GM12878 (cell line): ENCODE measurements around the gene EYA4.

Experiments used
- CTCF ChIP-seq, 3 experiments: IDR thresholded peaks in 2 of 3; conservative IDR thresholded peaks in 1 of 3; 2 replicates each; pipeline ENCODE4 v1.5.1; 2011; ENCODE audit warnings: low read depth in 3 of 3, low read length in 3 of 3, mild to moderate bottlenecking in 3 of 3, control low read depth in 2 of 3, moderate library complexity in 2 of 3, inconsistent platforms in 1 of 3, mixed read lengths in 1 of 3; ENCODE audit not compliant: control insufficient read depth in 2 of 3, insufficient read depth in 1 of 3; ENCODE audit errors: extremely low read depth in 1 of 3
- EP300 ChIP-seq, 2 experiments: fragments of 150-350 bp in 1 of 2; IDR thresholded peaks; 2 replicates each; pipeline ENCODE4 v1.6.1; 2011 to 2012; ENCODE audit warnings: low read depth in 2 of 2, low read length in 2 of 2, borderline replicate concordance in 1 of 2, improper control_type of control experiment in 1 of 2, inconsistent platforms in 1 of 2; ENCODE audit not compliant: control insufficient read depth in 1 of 2
- FOXM1 ChIP-seq: IDR thresholded peaks from 2 replicates; pipeline ENCODE4 v1.6.1; 2012; ENCODE audit warnings: low read depth, mild to moderate bottlenecking, inconsistent platforms, low read length, moderate library complexity
- GATAD2B ChIP-seq: fragments of 450-650 bp; conservative IDR thresholded peaks from 2 replicates; pipeline ENCODE4 v1.6.1; 2017; ENCODE audit warnings: low read depth, mild to moderate bottlenecking, moderate library complexity
- KDM1A ChIP-seq: fragments of 200-600 bp; sonication (generic); IDR thresholded peaks from 2 replicates; pipeline ENCODE4 v1.6.1; 2016; ENCODE audit warnings: borderline replicate concordance
- MXI1 ChIP-seq: fragments of 150-350 bp; IDR thresholded peaks from 2 replicates; pipeline ENCODE4 v1.6.1; 2011; ENCODE audit warnings: low read depth, mild to moderate bottlenecking, inconsistent platforms, low read length, improper control_type of control experiment
- POLR2A ChIP-seq: IDR thresholded peaks from 2 replicates; pipeline ENCODE4 v1.6.1; 2011; ENCODE audit warnings: low read depth, mild to moderate bottlenecking, low read length
- POLR2AphosphoS5 ChIP-seq: IDR thresholded peaks from 2 replicates; pipeline ENCODE4 v1.6.1; 2011; ENCODE audit warnings: mild to moderate bottlenecking, low read length, inconsistent platforms
- ZNF384 ChIP-seq: IDR thresholded peaks from 2 replicates; pipeline ENCODE4 v1.6.1; 2012; ENCODE audit warnings: low read depth, mild to moderate bottlenecking, low read length, improper control_type of control experiment, borderline replicate concordance
- TF ChIP-seq, protein P1 (sequence below): IDR thresholded peaks from 2 replicates; pipeline ENCODE4 v1.6.1; 2012; ENCODE audit warnings: low read depth, low read length, improper control_type of control experiment
- TF ChIP-seq, protein P2 (sequence below): IDR thresholded peaks from 2 replicates; pipeline ENCODE4 v1.6.1; 2011; ENCODE audit warnings: mild to moderate bottlenecking, low read depth, low read length, moderate library complexity; ENCODE audit not compliant: insufficient replicate concordance
- TF ChIP-seq, protein P3 (sequence below): fragments of 450-650 bp; conservative IDR thresholded peaks from 2 replicates; pipeline ENCODE4 v1.6.1; 2017; ENCODE audit warnings: mild to moderate bottlenecking, moderate library complexity
- TF ChIP-seq, protein P4 (sequence below): IDR thresholded peaks from 2 replicates; pipeline ENCODE4 v1.6.1; 2011; ENCODE audit warnings: low read depth, low read length, improper control_type of control experiment, borderline replicate concordance

DNA sequence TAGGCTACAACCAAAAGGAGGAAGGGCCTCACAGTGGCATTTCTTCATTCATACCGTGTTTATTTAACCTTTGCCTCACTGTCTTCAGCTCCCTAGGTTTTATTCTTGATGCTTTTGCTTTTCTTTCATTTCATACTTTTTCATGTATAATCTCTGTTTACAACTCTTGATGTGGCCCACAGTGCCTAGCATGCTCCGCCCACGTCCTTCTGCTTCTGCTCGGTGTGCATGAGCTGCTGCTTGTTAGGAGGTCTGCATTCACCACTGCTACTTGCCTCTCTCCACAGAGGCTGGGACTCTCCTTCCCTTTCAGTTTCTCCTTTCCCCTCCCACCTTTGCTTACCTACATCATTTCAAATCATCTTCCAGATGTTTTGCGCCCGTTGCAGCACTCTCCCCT lies 147.6 kb downstream of the EYA4 start:
- TF ChIP-seq MXI1 (no peak), EP300 (IDR thresholded peaks at IDR 0.05; ENCODE audit: borderline replicate concordance in 1 of 2, control insufficient read depth in 1 of 2, low read depth in 2 of 2, low read length in 2 of 2) (no peak), KDM1A (no peak), CTCF (IDR thresholded peaks at IDR 0.05 in 2 of 3, conservative IDR thresholded peaks at IDR 0.05 in 1 of 3; ENCODE audit: control insufficient read depth in 2 of 3, extremely low read depth in 1 of 3, insufficient read depth in 1 of 3, low read depth in 3 of 3, low read length in 3 of 3) (no peak), ZNF384 (no peak), POLR2AphosphoS5 (no peak), GATAD2B (no peak), FOXM1 (no peak), POLR2A (no peak)
- TF ChIP-seq, protein P1, sequence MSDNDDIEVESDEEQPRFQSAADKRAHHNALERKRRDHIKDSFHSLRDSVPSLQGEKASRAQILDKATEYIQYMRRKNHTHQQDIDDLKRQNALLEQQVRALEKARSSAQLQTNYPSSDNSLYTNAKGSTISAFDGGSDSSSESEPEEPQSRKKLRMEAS = no peak
- TF ChIP-seq, protein P2, sequence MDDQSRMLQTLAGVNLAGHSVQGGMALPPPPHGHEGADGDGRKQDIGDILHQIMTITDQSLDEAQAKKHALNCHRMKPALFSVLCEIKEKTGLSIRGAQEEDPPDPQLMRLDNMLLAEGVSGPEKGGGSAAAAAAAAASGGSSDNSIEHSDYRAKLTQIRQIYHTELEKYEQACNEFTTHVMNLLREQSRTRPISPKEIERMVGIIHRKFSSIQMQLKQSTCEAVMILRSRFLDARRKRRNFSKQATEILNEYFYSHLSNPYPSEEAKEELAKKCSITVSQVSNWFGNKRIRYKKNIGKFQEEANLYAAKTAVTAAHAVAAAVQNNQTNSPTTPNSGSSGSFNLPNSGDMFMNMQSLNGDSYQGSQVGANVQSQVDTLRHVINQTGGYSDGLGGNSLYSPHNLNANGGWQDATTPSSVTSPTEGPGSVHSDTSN = no peak
- TF ChIP-seq, protein P3, sequence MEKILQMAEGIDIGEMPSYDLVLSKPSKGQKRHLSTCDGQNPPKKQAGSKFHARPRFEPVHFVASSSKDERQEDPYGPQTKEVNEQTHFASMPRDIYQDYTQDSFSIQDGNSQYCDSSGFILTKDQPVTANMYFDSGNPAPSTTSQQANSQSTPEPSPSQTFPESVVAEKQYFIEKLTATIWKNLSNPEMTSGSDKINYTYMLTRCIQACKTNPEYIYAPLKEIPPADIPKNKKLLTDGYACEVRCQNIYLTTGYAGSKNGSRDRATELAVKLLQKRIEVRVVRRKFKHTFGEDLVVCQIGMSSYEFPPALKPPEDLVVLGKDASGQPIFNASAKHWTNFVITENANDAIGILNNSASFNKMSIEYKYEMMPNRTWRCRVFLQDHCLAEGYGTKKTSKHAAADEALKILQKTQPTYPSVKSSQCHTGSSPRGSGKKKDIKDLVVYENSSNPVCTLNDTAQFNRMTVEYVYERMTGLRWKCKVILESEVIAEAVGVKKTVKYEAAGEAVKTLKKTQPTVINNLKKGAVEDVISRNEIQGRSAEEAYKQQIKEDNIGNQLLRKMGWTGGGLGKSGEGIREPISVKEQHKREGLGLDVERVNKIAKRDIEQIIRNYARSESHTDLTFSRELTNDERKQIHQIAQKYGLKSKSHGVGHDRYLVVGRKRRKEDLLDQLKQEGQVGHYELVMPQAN = no peak
- TF ChIP-seq, protein P4, sequence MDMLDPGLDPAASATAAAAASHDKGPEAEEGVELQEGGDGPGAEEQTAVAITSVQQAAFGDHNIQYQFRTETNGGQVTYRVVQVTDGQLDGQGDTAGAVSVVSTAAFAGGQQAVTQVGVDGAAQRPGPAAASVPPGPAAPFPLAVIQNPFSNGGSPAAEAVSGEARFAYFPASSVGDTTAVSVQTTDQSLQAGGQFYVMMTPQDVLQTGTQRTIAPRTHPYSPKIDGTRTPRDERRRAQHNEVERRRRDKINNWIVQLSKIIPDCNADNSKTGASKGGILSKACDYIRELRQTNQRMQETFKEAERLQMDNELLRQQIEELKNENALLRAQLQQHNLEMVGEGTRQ = no peak
